B cell (primary cell): ENCODE measurements around the gene KATNIP. TPM values are rescaled to one million over a fixed set of nuclear protein-coding genes. Genes with fewer than 3 reads are reported as not detected.

Experiments used
- ATAC-seq: fragments of 200-7000 bp; cut with Tn5 transposase; one replicate; pipeline ENCODE4 v1.10.0; 2021; ENCODE audit warnings: low read depth, mild to moderate bottlenecking, moderate number of reproducible peaks, moderate library complexity
- CTCF ChIA-PET: fragments of 350-600 bp; sonication (Branson Sonifier 250); formaldehyde crosslinking; loops from one replicate; lab custom pipeline; 2021; ENCODE audit warnings: antibody characterized with exemption, inconsistent platforms; lab: Charles Lee
- POLR2A ChIA-PET: fragments of 350-600 bp; sonication (Branson Sonifier 250); formaldehyde crosslinking; loops from one replicate; lab custom pipeline; 2021; ENCODE audit warnings: antibody characterized with exemption; lab: Charles Lee
- DNase-seq: peaks from one replicate; pipeline ENCODE4 v3.0.0; 2013
- H2AFZ ChIP-seq: 2 replicates; pipeline ENCODE4 v1.6.1; 2012; ENCODE audit warnings: mild to moderate bottlenecking, low read depth, low read length; ENCODE audit not compliant: insufficient read depth, poor library complexity, severe bottlenecking
- H3K27ac ChIP-seq, 2 donors: 1 replicate in 1 of 2; 2 replicates in 1 of 2; pipeline ENCODE4 v1.5.1; 2012 to 2013; ENCODE audit warnings: low read length in 2 of 2, mild to moderate bottlenecking in 2 of 2, moderate library complexity in 1 of 2
- H3K27me3 ChIP-seq, 4 experiments: fragments of 200-600 bp in 1 of 4; sonication (generic) in 1 of 4; replicated peaks in 1 of 4; 1 replicate in 2 of 4; 2 replicates in 2 of 4; pipeline versions ENCODE4 v1.6.1 to v1.7.0; 2013 to 2016; ENCODE audit warnings: low read length in 3 of 4, mild to moderate bottlenecking in 2 of 4, mixed read lengths in 1 of 4, moderate library complexity in 1 of 4; ENCODE audit not compliant: insufficient read depth in 4 of 4, control insufficient read depth in 3 of 4; ENCODE audit errors: control extremely low read depth in 1 of 4
- H3K36me3 ChIP-seq, 2 experiments: replicated peaks in 1 of 2; 1 replicate in 1 of 2; 2 replicates in 1 of 2; pipeline versions ENCODE4 v1.6.1 to v1.7.1; 2013; ENCODE audit warnings: low read length in 1 of 2; ENCODE audit not compliant: insufficient read depth in 2 of 2, control insufficient read depth in 1 of 2; ENCODE audit errors: control extremely low read depth in 1 of 2, extremely low read depth in 1 of 2
- H3K4me1 ChIP-seq, 2 donors: fragments of 200-600 bp in 1 of 2; sonication (generic) in 1 of 2; 1 replicate in 1 of 2; 2 replicates in 1 of 2; pipeline versions ENCODE4 v1.5.1 to v1.6.1; 2013 to 2017; ENCODE audit warnings: low read length in 2 of 2; ENCODE audit not compliant: control insufficient read depth in 2 of 2, insufficient read depth in 2 of 2
- H3K4me2 ChIP-seq: replicated peaks from 2 replicates; pipeline ENCODE3; 2012; ENCODE audit warnings: mild to moderate bottlenecking, low read depth, low read length; ENCODE audit not compliant: poor library complexity, severe bottlenecking
- H3K4me3 ChIP-seq, 5 experiments: fragments of 200-600 bp in 1 of 5; sonication (generic) in 1 of 5; 1 replicate in 3 of 5; 2 replicates in 2 of 5; pipeline versions ENCODE4 v1.5.1 to v1.7.0; 2011 to 2016; ENCODE audit warnings: low read length in 4 of 5, mild to moderate bottlenecking in 4 of 5, low read depth in 2 of 5, control low read depth in 1 of 5, moderate library complexity in 1 of 5; ENCODE audit not compliant: insufficient read depth in 1 of 5; ENCODE audit errors: control extremely low read depth in 1 of 5, extremely low read depth in 1 of 5
- H3K79me2 ChIP-seq: fragments of 200-600 bp; sonication (generic); one replicate; pipeline ENCODE4 v1.6.0; 2016; ENCODE audit warnings: low read length; ENCODE audit not compliant: control insufficient read depth, insufficient read depth
- H3K9ac ChIP-seq: fragments of 200-600 bp; sonication (generic); 2 replicates; pipeline ENCODE4 v1.6.1; 2017; ENCODE audit warnings: mild to moderate bottlenecking, low read length, moderate library complexity
- H3K9me3 ChIP-seq, 3 donors: one replicate each; pipeline versions ENCODE4 v1.6.1 to v1.7.1; 2013; ENCODE audit warnings: low read length in 2 of 3; ENCODE audit not compliant: control insufficient read depth in 2 of 3, insufficient read depth in 1 of 3; ENCODE audit errors: control extremely low read depth in 1 of 3
- H4K20me1 ChIP-seq: 2 replicates; pipeline ENCODE4 v1.6.0; 2012; ENCODE audit warnings: mild to moderate bottlenecking, low read length; ENCODE audit not compliant: insufficient read depth, control insufficient read depth, poor library complexity, severe bottlenecking
- H3K27ac Mint-ChIP-seq: one replicate; pipeline ENCODE4 v1.8.0; 2021; ENCODE audit warnings: mixed read lengths
- H3K27me3 Mint-ChIP-seq: one replicate; pipeline ENCODE4 v1.8.0; 2021; ENCODE audit warnings: mixed read lengths
- H3K4me1 Mint-ChIP-seq: one replicate; pipeline ENCODE4 v1.8.0; 2021; ENCODE audit warnings: mixed read lengths
- H3K4me3 Mint-ChIP-seq: one replicate; pipeline ENCODE4 v1.8.0; 2021; ENCODE audit warnings: mixed read lengths
- H3K9me3 Mint-ChIP-seq: one replicate; pipeline ENCODE4 v1.8.0; 2022; ENCODE audit warnings: mixed read lengths; ENCODE audit not compliant: insufficient read depth
- EZH2 ChIP-seq: IDR thresholded peaks from 2 replicates; pipeline ENCODE4 v1.6.1; 2012; ENCODE audit warnings: borderline replicate concordance, low read depth, mild to moderate bottlenecking, moderate library complexity, low read length; ENCODE audit not compliant: insufficient read depth, poor library complexity, severe bottlenecking
- WGBS: methylation state at CpG from one replicate; pipeline ENCODE4 v1.1.5; 2013; ENCODE audit warnings: missing lambda C conversion rate; ENCODE audit not compliant: insufficient coverage; 5-methylcytosine and 5-hydroxymethylcytosine counted together
- intact Hi-C: fragments of 100-400 bp; cut with micrococcal nuclease; formaldehyde crosslinking; loops from one replicate; pipeline ENCODE4 v1.10.0; 2022
- polyA plus RNA-seq: library from polyadenylated mRNA; depleted of rRNA; stranded (reverse); fragments of >200 nt; gene quantifications from 2 replicates; pipeline ENCODE4 v1.2.3, GENCODE V29; 2012
- total RNA-seq, 2 donors: library from RNA; stranded (reverse); fragments of 120-200 nt in 1 of 2; gene quantifications; 1 replicate in 1 of 2; 2 replicates in 1 of 2; pipeline versions ENCODE4 v1.2.3 to v1.2.4, GENCODE V29; 2013 to 2022
- TF ChIP-seq, protein P1 (sequence below): fragments of 200-600 bp; IDR thresholded peaks from one replicate; pipeline ENCODE4 v1.8.0; 2022; ENCODE audit warnings: antibody characterized with exemption, mild to moderate bottlenecking

Gene KATNIP
- total and polyA plus RNA-seq, 2 donors (not counting 1 experiment from before 2014, with no cell fraction given): 21.2 to 49.9 TPM

DNA sequence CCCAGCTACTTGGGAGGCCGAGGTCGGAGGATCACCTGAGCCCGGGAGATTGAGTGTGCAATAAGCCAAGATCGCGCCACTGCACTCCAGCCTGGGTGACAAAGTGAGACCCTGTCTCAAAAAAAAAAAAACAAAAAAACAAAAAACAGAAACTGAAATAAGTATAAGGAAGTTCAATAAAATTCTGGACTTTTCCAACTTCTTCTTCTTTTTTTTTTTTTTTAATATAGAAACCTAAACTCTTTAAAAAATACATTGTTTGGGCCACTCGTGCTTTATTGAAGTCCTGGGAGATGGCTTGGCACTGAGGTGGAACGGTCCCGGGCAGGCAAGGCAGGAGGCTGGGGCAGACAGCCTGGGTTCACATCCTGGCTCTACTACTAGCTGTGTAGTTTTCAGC lies 36.8 kb downstream of the KATNIP start:
- Mint-ChIP-seq H3K4me1 (no peaks in the 10 kb centered on the region), H3K27me3 (no peaks in the 10 kb centered on the region), H3K9me3 (no peaks in the 10 kb centered on the region), H3K4me3 (no peak overlapping the region), H3K27ac (no peak overlapping the region)
- ChIA-PET POLR2A (no interaction called here), CTCF (no interaction called here)
- H3K27me3 ChIP-seq: no peaks in the 10 kb centered on the region
- no peaks in the 10 kb centered on the region for H3K4me1 ChIP-seq
- TF ChIP-seq, protein P1, sequence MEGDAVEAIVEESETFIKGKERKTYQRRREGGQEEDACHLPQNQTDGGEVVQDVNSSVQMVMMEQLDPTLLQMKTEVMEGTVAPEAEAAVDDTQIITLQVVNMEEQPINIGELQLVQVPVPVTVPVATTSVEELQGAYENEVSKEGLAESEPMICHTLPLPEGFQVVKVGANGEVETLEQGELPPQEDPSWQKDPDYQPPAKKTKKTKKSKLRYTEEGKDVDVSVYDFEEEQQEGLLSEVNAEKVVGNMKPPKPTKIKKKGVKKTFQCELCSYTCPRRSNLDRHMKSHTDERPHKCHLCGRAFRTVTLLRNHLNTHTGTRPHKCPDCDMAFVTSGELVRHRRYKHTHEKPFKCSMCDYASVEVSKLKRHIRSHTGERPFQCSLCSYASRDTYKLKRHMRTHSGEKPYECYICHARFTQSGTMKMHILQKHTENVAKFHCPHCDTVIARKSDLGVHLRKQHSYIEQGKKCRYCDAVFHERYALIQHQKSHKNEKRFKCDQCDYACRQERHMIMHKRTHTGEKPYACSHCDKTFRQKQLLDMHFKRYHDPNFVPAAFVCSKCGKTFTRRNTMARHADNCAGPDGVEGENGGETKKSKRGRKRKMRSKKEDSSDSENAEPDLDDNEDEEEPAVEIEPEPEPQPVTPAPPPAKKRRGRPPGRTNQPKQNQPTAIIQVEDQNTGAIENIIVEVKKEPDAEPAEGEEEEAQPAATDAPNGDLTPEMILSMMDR: no peak
- no peak for TF ChIP-seq EZH2
- intact Hi-C loops: no loop called here
- H2AFZ ChIP-seq: no peak overlapping the region
- H3K4me3 ChIP-seq: no peak overlapping the region
- H3K27ac ChIP-seq: no peak overlapping the region
- H3K36me3 ChIP-seq: peaks cover 0 to 8% of the 10 kb centered on the region in 2 experiments
- H4K20me1 ChIP-seq: no peaks in the 10 kb centered on the region
- no peak overlapping the region for H3K4me2 ChIP-seq
- no peak for ATAC-seq
- H3K79me2 ChIP-seq: no peaks in the 10 kb centered on the region
- no peak overlapping the region for H3K9ac ChIP-seq
- peaks cover 0 to 19% (median 5%) of the 10 kb centered on the region in 3 donors for H3K9me3 ChIP-seq
- 91% methylated on average over 4 of the region's 8 CpGs for WGBS
- no peak for DNase-seq

- no peaks in the 10 kb centered on the region for H4K20me1 ChIP-seq
- intact Hi-C loops: no loop called here
- ATAC-seq: no peak
- no peak overlapping the region for H3K27ac ChIP-seq
- DNase-seq: no peak
- POLR2A ChIA-PET: no interaction called here
- H3K27me3 ChIP-seq: no peaks in the 10 kb centered on the region
- H3K36me3 ChIP-seq: no peaks in the 10 kb centered on the region
- no peak overlapping the region for H3K4me3 ChIP-seq
- H3K4me1 ChIP-seq: no peaks in the 10 kb centered on the region
- no peak overlapping the region for H2AFZ ChIP-seq
- TF ChIP-seq, protein P1: no peak
- TF ChIP-seq EZH2: no peak
- no peaks in the 10 kb centered on the region for H3K27me3 Mint-ChIP-seq
- no peaks in the 10 kb centered on the region for H3K79me2 ChIP-seq
- CTCF ChIA-PET: no interaction called here
- WGBS: 100% methylated on average over 2 of the region's 3 CpGs
- H3K9me3 Mint-ChIP-seq: no peaks in the 10 kb centered on the region
- peaks cover 0 to 19% (median 5%) of the 10 kb centered on the region in 3 donors for H3K9me3 ChIP-seq
- no peaks in the 10 kb centered on the region for H3K4me1 Mint-ChIP-seq
- no peak overlapping the region for H3K4me3 Mint-ChIP-seq
- no peak overlapping the region for H3K4me2 ChIP-seq
- H3K27ac Mint-ChIP-seq: no peak overlapping the region
- H3K9ac ChIP-seq: no peak overlapping the region
These were observed 38.1 kb downstream of the KATNIP start for GRCh38 chr16:27588057-27588456.
